Mammary epithelial cell (primary cell): Measurements from ENCODE around the gene ASCL4.

Experiments used
- CTCF ChIP-seq, 2 donors: IDR thresholded peaks in 1 of 2; conservative IDR thresholded peaks in 1 of 2; 2 replicates each; pipeline ENCODE4 v1.5.1; 2011 to 2012; ENCODE audit warnings: inconsistent platforms in 2 of 2, low read length in 2 of 2, mild to moderate bottlenecking in 2 of 2, control low read depth in 1 of 2, low read depth in 1 of 2; ENCODE audit not compliant: insufficient read depth in 1 of 2; ENCODE audit errors: extremely low read depth in 1 of 2
- EZH2 ChIP-seq: IDR thresholded peaks from 2 replicates; pipeline ENCODE4 v1.6.1; 2012; ENCODE audit warnings: low read length, inconsistent platforms, borderline replicate concordance

- TF ChIP-seq CTCF (conservative IDR thresholded peaks at IDR 0.05 in 1 of 2, IDR thresholded peaks at IDR 0.05 in 1 of 2; ENCODE audit: extremely low read depth in 1 of 2, insufficient read depth in 1 of 2, low read depth in 1 of 2, low read length in 2 of 2) (no peak), EZH2 (no peak)
These were observed 33.1 kb downstream of the ASCL4 start for GRCh38 chr12:107807471-107808150.
